Lower leg skin (tissue), 3 donors: ENCODE measurements around the gene ZNF503.

ENCODE experiments used
- CTCF ChIP-seq, 3 donors: fragments of 450-650 bp; IDR thresholded peaks; one replicate each; pipeline ENCODE4 v1.5.1; 2016; ENCODE audit warnings: antibody characterized with exemption in 3 of 3, mild to moderate bottlenecking in 3 of 3, moderate library complexity in 2 of 3
- POLR2A ChIP-seq, 2 donors: fragments of 450-650 bp; IDR thresholded peaks; one replicate each; pipeline ENCODE4 v1.6.1; 2016 to 2017; ENCODE audit warnings: antibody characterized with exemption in 2 of 2, mild to moderate bottlenecking in 1 of 2, moderate library complexity in 1 of 2

GRCh38 chr10:75429159-75429827 lies 27.7 kb upstream of the ZNF503 start:
- no peak for TF ChIP-seq CTCF (IDR thresholded peaks at IDR 0.05)
- no peak for TF ChIP-seq POLR2A (IDR thresholded peaks at IDR 0.05)
